Choroid plexus epithelial cell (primary cell): Measurements from ENCODE around the gene MAPKAP1.
"Not testable (repeated sequence)": the region's sequence is repeated elsewhere in the genome, so short reads cannot be mapped to it uniquely, and the experiment has no call there.

Experiments
- DNase-seq: peaks from one replicate; pipeline ENCODE4 v3.0.0-alpha.2; 2010; ENCODE audit warnings: low read depth
- H3K4me3 ChIP-seq: 2 replicates; pipeline ENCODE4 v1.5.1; 2011; ENCODE audit warnings: low read depth, mild to moderate bottlenecking, control low read depth, low read length, moderate library complexity
- TF ChIP-seq, protein P1 (sequence below): conservative IDR thresholded peaks from 2 replicates; pipeline ENCODE4 v1.5.1; 2011; ENCODE audit warnings: low read depth, mild to moderate bottlenecking, control low read depth, inconsistent platforms, low read length, moderate library complexity

MAPKAP1 gene

DNA sequence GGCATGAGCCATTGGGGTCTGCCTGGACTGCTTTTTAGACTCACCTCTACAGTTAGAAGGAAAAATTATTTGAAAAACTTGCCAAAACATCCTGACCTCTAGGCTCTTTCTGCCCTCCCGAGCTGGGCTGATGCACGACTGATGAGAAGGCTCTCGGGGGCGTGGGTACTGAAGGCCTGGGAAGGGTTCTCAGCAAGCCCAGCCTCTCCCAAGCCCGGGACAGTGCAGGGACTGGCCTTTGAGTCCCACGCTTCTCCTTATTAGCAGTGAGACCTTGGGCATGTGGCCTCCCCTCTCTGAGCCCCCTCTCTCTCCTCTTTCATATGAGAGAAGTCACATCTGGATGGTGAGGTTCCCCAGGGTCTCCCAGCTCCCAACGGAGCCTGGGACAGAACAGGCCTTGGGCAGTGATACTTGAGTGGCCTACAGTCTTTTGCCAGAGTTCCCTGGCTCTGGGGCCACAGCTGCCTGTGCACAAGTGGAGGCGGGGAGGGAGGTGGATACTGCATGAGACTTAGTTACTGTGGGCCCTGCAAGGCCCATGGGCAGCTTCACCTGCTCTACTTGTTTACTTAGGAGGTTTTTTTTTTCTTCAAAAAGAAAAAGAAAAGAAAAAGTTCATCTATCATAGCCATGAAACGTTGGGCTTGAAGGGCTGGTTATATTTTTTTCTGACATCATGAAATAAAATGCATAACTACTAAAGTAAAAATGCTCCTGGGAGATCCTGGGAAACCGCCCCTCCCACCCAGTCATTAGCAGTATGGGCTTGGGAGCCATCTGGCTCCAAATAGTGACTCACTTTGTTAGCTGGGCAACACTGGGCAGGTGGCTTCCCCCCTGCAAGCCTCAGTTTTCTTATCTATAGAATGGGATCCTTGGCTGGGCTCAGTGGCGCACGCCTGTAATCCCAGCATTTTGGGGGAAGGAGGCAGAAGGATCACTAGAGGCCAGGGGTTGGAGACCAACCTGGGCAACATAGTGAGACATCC, 306.0 kb downstream of the MAPKAP1 start:
- DNase-seq = no peak
- TF ChIP-seq, protein P1, sequence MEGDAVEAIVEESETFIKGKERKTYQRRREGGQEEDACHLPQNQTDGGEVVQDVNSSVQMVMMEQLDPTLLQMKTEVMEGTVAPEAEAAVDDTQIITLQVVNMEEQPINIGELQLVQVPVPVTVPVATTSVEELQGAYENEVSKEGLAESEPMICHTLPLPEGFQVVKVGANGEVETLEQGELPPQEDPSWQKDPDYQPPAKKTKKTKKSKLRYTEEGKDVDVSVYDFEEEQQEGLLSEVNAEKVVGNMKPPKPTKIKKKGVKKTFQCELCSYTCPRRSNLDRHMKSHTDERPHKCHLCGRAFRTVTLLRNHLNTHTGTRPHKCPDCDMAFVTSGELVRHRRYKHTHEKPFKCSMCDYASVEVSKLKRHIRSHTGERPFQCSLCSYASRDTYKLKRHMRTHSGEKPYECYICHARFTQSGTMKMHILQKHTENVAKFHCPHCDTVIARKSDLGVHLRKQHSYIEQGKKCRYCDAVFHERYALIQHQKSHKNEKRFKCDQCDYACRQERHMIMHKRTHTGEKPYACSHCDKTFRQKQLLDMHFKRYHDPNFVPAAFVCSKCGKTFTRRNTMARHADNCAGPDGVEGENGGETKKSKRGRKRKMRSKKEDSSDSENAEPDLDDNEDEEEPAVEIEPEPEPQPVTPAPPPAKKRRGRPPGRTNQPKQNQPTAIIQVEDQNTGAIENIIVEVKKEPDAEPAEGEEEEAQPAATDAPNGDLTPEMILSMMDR = no peak
- H3K4me3 ChIP-seq = no peak overlapping the region

DNA sequence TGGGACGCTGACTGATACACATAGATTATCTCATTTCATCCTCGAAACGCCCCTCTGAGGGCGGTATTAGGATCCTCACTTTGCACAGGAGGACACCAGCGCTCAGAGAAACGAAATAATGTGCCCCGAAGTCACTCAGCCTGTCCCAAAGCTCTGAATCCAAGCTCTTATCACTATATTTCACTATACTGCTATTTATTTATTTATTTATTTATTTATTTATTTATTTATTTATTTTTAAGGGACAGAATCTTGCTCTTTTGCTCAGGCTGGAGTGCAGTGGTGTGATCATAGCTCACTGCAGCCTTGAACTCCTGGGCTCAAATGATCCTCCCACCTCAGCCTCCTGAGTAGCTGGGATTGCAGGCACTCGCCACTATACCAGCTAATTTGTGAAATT, 306.8 kb downstream of the MAPKAP1 start:
- DNase-seq, H3K4me3 ChIP-seq: not testable (repeated sequence)

DNA sequence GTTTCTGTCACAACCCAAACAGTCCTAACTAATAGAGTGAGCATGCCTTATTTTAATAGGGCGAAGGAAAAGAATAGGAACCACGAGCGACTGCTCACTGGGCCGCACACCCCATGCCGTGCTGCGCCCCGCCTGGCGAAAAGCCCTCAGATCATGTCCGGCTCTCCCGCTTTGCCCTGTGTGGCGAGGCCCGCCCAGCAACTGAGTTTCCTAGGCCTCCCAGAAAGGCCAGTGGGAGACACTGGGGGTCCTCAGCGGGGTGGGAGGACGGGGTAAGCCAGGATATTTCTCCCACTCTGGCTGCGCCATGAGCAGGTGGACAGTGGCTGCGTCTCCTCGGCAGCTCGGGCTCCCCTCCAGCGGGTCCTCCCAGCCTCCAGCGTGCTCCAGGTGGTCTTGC, 307.3 kb downstream of the MAPKAP1 start:
- TF ChIP-seq, protein P1 = no peak
- DNase-seq = no peak
- no peak overlapping the region for H3K4me3 ChIP-seq

DNA sequence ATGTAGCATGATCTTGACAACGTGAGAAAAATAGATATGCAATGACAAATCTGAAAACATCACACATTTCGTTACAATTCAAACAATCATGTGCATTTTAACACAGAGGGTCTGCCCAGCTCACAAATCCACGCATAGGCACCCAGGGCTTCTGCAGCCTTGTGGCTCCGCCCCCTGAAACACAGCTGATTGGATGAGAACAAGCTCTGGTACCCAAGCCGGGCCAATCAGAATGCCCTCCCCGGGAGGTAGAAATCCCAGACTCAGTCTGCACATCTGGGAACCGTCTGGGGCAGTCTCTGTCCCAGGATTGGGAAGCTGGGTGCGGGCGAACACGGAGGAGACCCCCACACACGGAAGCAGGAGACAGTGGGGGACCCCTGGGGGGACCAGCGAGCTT, 307.8 kb downstream of the MAPKAP1 start:
- TF ChIP-seq, protein P1 = no peak
- H3K4me3 ChIP-seq = no peak overlapping the region
- no peak for DNase-seq

DNA sequence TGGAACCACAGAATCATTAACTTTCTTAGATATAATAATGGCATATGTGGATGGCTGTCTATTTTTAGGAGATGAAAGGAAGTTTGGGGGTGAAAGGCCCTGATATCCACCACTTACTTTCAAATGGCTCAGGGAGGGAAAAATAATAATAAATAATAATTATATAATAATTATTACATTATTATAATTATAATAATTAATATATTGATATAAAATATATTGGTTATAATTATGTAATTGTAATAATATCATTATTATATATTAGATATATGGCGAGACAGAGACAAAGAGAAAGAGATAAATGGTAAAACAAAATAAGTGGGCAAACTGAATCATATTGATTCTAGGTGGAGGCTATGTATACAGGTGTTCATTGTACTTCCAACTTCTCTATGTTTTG, 308.8 kb downstream of the MAPKAP1 start:
- no peak overlapping the region for H3K4me3 ChIP-seq
- TF ChIP-seq, protein P1 = no peak
- DNase-seq = no peak

DNA sequence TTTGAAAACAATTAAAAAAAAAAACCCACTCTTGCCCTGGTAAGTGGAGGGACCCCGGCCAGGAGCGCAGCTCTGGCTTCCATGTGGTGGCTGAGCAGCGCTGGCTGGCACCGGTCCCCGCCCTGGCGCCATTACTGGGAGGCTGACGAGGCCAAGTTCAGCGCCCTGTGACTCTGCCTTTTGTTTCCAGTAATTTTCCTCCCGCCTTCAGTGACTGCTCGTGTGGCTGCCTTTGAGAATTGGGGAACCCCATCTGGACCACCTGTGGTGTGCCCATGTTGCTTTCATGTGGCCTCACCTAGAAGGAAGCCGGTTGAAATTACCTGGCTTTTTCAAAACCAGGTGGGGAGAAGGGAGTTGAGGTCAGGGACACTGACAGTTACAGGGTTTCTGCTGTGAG, 309.3 kb downstream of the MAPKAP1 start:
- H3K4me3 ChIP-seq = no peak overlapping the region
- DNase-seq = no peak
- TF ChIP-seq, protein P1 = no peak

DNA sequence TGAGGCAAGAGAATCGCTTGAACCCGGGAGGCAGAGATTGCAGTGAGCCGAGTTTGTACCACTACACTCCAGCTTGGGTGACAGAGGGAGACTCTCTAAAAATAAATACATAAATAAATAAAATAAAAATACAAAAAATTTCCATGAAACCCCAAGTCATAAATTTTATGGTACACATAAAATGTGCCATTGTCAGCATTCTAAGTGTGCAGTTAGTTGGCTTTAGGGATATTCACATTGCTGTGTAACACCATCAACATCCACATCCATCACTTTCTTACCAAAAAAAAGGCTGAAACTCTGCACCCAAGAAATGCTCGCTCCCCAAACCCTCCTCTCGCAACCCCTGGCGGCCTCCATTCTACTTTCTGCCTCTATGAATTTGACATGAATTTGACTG, 310.2 kb downstream of the MAPKAP1 start:
- no peak for DNase-seq
- H3K4me3 ChIP-seq = no peak overlapping the region
- TF ChIP-seq, protein P1 = no peak
